Naive thymus-derived CD4-positive, alpha-beta T cell (primary cell): ENCODE data around the gene TRAPPC3L. TPM values are rescaled to one million over a fixed set of nuclear protein-coding genes. Genes with fewer than 3 reads are reported as not detected.
A peak's percentile ranks its signal among the peaks of the same experiment; 100 is the strongest.

Source experiments
- ATAC-seq: fragments of 150-1000 bp; cut with Tn5 transposase; 2 replicates; pipeline ENCODE4 v1.10.0; 2021; ENCODE audit warnings: mild to moderate bottlenecking, moderate library complexity
- CTCF ChIA-PET: fragments of 350-600 bp; sonication (Branson Sonifier 250); formaldehyde crosslinking; loops from one replicate; lab custom pipeline; 2021; ENCODE audit warnings: antibody characterized with exemption; lab: Charles Lee
- POLR2A ChIA-PET: fragments of 350-600 bp; sonication (Branson Sonifier 250); formaldehyde crosslinking; loops from one replicate; lab custom pipeline; 2021; ENCODE audit warnings: antibody characterized with exemption, inconsistent platforms; lab: Charles Lee
- DNase-seq, 9 donors: peaks; one replicate each; pipeline versions ENCODE4 v3.0.0 to v3.0.0-alpha.2; 2020 to 2022; ENCODE audit warnings: mixed read lengths in 1 of 9
- H3K27ac ChIP-seq: one replicate; pipeline ENCODE4 v1.7.0; 2013; ENCODE audit warnings: mild to moderate bottlenecking, low read depth, low read length, moderate library complexity
- H3K27me3 ChIP-seq, 2 donors: one replicate each; pipeline ENCODE4 v1.7.0; 2013; ENCODE audit warnings: low read length in 2 of 2, mild to moderate bottlenecking in 2 of 2, moderate library complexity in 2 of 2; ENCODE audit not compliant: control insufficient read depth in 2 of 2, insufficient read depth in 2 of 2
- H3K36me3 ChIP-seq, 3 experiments: 1 replicate in 2 of 3; 2 replicates in 1 of 3; pipeline ENCODE4 v1.7.0; 2013; ENCODE audit warnings: low read length in 3 of 3, mild to moderate bottlenecking in 3 of 3, moderate library complexity in 1 of 3; ENCODE audit not compliant: insufficient read depth in 3 of 3, control insufficient read depth in 2 of 3
- H3K4me1 ChIP-seq, 2 donors: one replicate each; pipeline ENCODE4 v1.7.0; 2013; ENCODE audit warnings: low read length in 2 of 2, mild to moderate bottlenecking in 2 of 2, moderate library complexity in 1 of 2; ENCODE audit not compliant: control insufficient read depth in 2 of 2, insufficient read depth in 2 of 2
- H3K4me3 ChIP-seq: 2 replicates; pipeline ENCODE4 v1.7.0; 2013; ENCODE audit warnings: mild to moderate bottlenecking, low read length
- H3K9me3 ChIP-seq, 3 experiments: 1 replicate in 2 of 3; 2 replicates in 1 of 3; pipeline ENCODE4 v1.7.0; 2013; ENCODE audit warnings: low read length in 3 of 3; ENCODE audit not compliant: control insufficient read depth in 2 of 3
- H3K27ac Mint-ChIP-seq, 9 donors: one replicate each; pipeline ENCODE4 v1.8.0; 2020 to 2022; ENCODE audit warnings: mixed read lengths in 9 of 9, mild to moderate bottlenecking in 8 of 9, moderate library complexity in 5 of 9, inconsistent platforms in 2 of 9
- H3K27me3 Mint-ChIP-seq, 5 donors: one replicate each; pipeline ENCODE4 v1.8.0; 2021 to 2022; ENCODE audit warnings: mixed read lengths in 5 of 5, mild to moderate bottlenecking in 1 of 5
- H3K36me3 Mint-ChIP-seq, 5 donors: one replicate each; pipeline ENCODE4 v1.8.0; 2020 to 2022; ENCODE audit warnings: mixed read lengths in 5 of 5, mild to moderate bottlenecking in 3 of 5, inconsistent platforms in 1 of 5
- H3K4me1 Mint-ChIP-seq, 7 donors: one replicate each; pipeline ENCODE4 v1.8.0; 2020 to 2022; ENCODE audit warnings: mixed read lengths in 7 of 7, mild to moderate bottlenecking in 3 of 7, inconsistent platforms in 1 of 7
- H3K4me3 Mint-ChIP-seq, 10 donors: one replicate each; pipeline ENCODE4 v1.8.0; 2020 to 2022; ENCODE audit warnings: mild to moderate bottlenecking in 10 of 10, mixed read lengths in 10 of 10, moderate library complexity in 6 of 10, inconsistent platforms in 2 of 10
- H3K9me3 Mint-ChIP-seq, 11 donors: one replicate each; pipeline ENCODE4 v1.8.0; 2020 to 2022; ENCODE audit warnings: mixed read lengths in 11 of 11, mild to moderate bottlenecking in 4 of 11, inconsistent platforms in 1 of 11, moderate library complexity in 1 of 11
- intact Hi-C, 2 donors: fragments of 100-400 bp; cut with micrococcal nuclease; formaldehyde crosslinking; loops; one replicate each; pipeline ENCODE4 v1.15.1; 2023
- polyA plus RNA-seq, 2 donors: library from polyadenylated mRNA; unstranded; fragments of 300-500 nt; fragmentation: Illumina TruSeq; gene quantifications; one replicate each; pipeline ENCODE4 v1.2.3, GENCODE V29; 2021
- total RNA-seq, 6 experiments: library from RNA in 5 of 6; stranded (reverse) in 5 of 6; gene quantifications; 1 replicate in 5 of 6; 2 replicates in 1 of 6; pipeline ENCODE4 v1.2.3 and lab custom pipeline; 2021 to 2026

The TRAPPC3L gene
- total and polyA plus RNA-seq, 7 experiments from 2014 or later, result not detected

DNA sequence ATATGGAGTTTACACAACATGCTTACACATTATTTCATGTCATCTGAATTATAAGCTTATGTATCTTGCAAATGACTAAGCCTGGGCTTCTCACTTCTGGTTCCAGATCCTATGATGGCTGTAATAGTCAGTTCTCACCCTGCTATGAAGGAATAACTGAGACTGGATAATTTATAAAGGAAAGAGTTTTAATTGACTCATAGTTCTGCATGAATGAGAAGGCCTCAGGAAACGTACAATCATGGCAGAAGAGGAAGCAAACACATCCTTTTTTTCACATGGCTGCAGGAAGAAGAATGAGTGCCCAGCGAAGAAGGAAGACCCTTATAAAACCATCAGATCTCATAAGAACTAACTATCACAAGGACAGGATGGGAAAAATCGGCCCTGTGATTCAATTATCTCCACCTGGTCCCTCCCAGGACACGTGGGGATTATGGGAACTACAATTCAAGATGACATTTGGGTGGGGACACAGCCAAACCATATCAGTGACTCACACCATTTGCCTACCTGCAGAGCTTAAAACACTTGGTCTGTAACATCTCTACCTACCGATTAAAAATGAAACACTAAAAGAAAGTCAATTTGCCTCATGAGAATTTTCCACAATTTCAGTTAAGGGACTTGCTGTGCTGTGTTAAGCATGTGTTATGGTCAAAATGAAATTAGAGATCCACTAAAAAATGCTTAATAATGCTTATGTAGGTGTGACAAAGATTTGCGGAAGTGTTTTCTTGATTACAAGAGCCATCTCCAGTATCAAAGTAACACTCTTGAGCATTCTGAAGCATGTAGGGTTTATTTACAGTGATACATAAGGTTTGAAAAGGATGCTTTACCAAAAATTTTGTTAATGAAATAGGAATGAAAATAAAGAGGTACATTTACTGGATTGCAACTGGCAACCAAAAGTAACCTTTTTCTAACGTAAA lies 23.6 kb upstream of the TRAPPC3L start:
- intact Hi-C loops, result no loop called here
- no peak overlapping the region for H3K4me3 ChIP-seq
- peak overlapping the region in 4 of 9 donors; percentile 11 to 98 (median 48) for H3K27ac Mint-ChIP-seq
- CTCF ChIA-PET, result no interaction called here
- H3K4me3 Mint-ChIP-seq, result peak overlapping the region in 6 of 10 donors; percentile 7 to 55 (median 36)
- peaks cover 0 to 3% (median 0%) of the 10 kb centered on the region in 3 experiments for H3K36me3 ChIP-seq
- no peak for ATAC-seq
- peaks cover 30 to 54% (median 45%) of the 10 kb centered on the region in 7 donors for H3K4me1 Mint-ChIP-seq
- H3K36me3 Mint-ChIP-seq, result peaks cover 0 to 2% (median 2%) of the 10 kb centered on the region in 5 donors
- H3K27me3 Mint-ChIP-seq, result peaks cover 0 to 21% (median 6%) of the 10 kb centered on the region in 5 donors
- H3K4me1 ChIP-seq, result peaks cover 16 to 21% of the 10 kb centered on the region in 2 donors
- no peak overlapping the region for H3K27ac ChIP-seq
- POLR2A ChIA-PET, result interaction anchor here (3.0 to 5.6 kb wide), 2 partner anchors 112 to 290 kb away, joined by 20 to 70 read pairs; partner anchors contain the start of genes KPNA5 and TSPYL1
- H3K9me3 Mint-ChIP-seq, result no peaks in the 10 kb centered on the region
- H3K9me3 ChIP-seq, result no peaks in the 10 kb centered on the region
- no peak for DNase-seq
- H3K27me3 ChIP-seq, result no peaks in the 10 kb centered on the region

DNA sequence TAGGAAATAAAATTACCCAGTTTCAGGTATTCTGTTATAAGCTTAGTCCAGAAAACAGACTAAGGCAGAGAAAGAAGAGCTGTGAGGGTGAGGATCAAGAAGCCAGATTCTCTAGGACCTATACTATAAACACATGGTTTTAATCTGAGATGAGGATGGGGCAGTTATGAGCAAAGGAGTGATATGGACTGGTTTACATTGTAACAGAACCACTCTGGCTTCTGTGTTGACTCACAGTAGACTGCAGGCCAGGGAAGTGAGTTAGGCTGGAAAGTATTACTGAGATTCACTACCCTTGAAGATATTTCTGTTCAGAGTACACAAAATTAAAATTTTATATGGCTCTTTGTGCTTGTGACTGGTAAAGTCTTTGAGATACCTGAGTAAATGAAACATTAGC lies 22.6 kb upstream of the TRAPPC3L start:
- H3K4me1 ChIP-seq, result peaks cover 16 to 19% of the 10 kb centered on the region in 2 donors
- no peak overlapping the region for H3K4me3 ChIP-seq
- Mint-ChIP-seq H3K4me3 (no peak overlapping the region), H3K36me3 (no peaks in the 10 kb centered on the region), H3K27me3 (peaks cover 0 to 24% (median 14%) of the 10 kb centered on the region in 5 donors), H3K27ac (no peak overlapping the region), H3K4me1 (peaks cover 26 to 44% (median 35%) of the 10 kb centered on the region in 7 donors), H3K9me3 (no peaks in the 10 kb centered on the region)
- H3K36me3 ChIP-seq, result peaks cover 0 to 3% (median 0%) of the 10 kb centered on the region in 3 experiments
- no peaks in the 10 kb centered on the region for H3K9me3 ChIP-seq
- CTCF ChIA-PET, result no interaction called here
- DNase-seq (no peak), ATAC-seq (no peak)
- POLR2A ChIA-PET, result interaction anchor here (5.6 kb wide), 1 partner anchor 289 kb away, joined by 70 read pairs; the partner anchor contains the start of gene TSPYL1
- intact Hi-C loops, result no loop called here
- H3K27ac ChIP-seq, result no peak overlapping the region
- H3K27me3 ChIP-seq, result no peaks in the 10 kb centered on the region

DNA sequence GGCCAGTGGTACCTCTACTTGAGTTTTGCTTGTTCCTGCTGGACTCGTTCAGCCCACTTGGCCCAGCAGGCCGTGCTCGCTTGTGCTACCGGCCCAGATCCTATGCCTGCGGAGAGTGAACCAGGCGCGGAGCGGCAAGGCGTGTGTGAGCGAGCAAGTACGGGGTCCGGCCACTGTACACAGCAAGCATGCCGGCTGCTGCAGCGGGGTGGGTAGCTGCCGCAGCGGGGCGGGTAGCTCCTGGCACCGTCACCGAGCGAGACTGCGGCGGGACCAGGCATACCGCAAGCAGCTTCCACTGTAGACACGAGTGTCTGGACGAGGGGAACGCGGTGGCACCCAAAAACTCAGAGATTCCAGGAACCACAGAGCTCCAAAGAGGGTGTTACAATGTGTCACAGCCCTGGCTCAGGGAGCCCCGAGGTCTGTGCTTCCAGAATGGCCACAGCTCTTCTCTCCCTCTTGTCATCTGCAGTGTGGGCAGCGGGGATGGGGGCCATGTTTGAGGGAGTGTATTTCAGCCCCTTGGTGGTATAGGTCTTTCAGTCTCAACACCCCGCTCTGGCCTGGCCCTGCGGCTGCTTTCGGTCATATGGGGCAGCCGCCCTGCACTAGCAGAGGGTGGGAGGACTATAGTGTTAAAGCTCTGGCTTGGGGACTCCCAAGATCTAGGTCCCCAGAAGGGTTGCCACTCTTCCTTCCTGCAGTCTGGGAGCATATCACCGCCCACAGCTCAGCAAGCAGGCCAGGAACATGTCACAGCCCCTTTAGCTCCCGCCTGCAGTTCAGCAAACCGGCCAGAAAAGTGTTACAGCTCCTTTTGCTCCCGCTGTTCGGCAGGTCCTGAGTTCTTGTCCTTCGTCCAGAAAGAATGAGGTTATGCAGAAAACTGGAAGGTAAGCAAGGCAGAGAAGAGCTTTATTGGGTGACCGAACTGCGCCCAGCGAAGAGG lies 19.7 kb upstream of the TRAPPC3L start:
- peak overlapping the region; percentile 18 to 78 (median 58) for H3K4me3 Mint-ChIP-seq
- Histone ChIP-seq H3K27ac (no peak overlapping the region), H3K27me3 (no peaks in the 10 kb centered on the region), H3K36me3 (no peaks in the 10 kb centered on the region), H3K4me3 (peak overlapping the region; percentile 20), H3K4me1 (peaks cover 3 to 5% of the 10 kb centered on the region in 2 donors), H3K9me3 (no peaks in the 10 kb centered on the region)
- ChIA-PET POLR2A (interaction anchor here (1.3 kb wide), 2 partner anchors 9 to 312 kb away, joined by 3 to 4 read pairs; partner anchors contain the start of gene TSPYL4), CTCF (interaction anchor here (0.5 to 1.0 kb wide), 4 partner anchors 30 to 298 kb away, joined by 3 to 5 read pairs (median 3); no protein-coding TSS in a partner anchor)
- H3K9me3 Mint-ChIP-seq, result no peaks in the 10 kb centered on the region
- DNase-seq, result peak in 7 of 9 donors; percentile 10 to 25 (median 14)
- H3K4me1 Mint-ChIP-seq, result peaks cover 12 to 25% (median 18%) of the 10 kb centered on the region in 7 donors
- H3K27me3 Mint-ChIP-seq, result peaks cover 0 to 38% (median 18%) of the 10 kb centered on the region in 5 donors
- ATAC-seq, result peak; percentile 37
- H3K36me3 Mint-ChIP-seq, result no peaks in the 10 kb centered on the region
- intact Hi-C loops, result no loop called here
- peak overlapping the region in 1 of 9 donors; percentile 25 for H3K27ac Mint-ChIP-seq

DNA sequence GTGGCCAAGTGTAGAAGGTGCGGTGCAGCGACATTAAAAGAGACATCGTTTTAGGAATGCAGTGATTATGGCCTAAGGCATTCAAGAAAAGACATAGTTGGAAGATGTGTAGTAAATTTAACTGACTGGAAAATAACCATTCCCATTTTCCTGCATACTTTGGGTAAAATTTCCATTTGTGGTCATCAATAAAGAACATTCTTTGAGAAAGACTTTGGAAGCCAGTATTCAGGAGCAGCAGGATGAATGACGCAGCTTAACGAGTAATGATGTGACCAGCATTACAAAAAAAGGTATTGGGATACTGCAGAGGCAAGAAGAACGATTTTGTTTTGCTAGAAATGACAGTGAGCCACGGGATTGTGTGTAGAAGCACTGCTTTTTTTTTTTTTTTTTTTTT lies 18.8 kb upstream of the TRAPPC3L start:
- peak overlapping the region in 8 of 10 donors; percentile 33 to 78 (median 62) for H3K4me3 Mint-ChIP-seq
- Histone ChIP-seq H3K4me1 (no peaks in the 10 kb centered on the region), H3K27ac (no peak overlapping the region), H3K36me3 (no peaks in the 10 kb centered on the region), H3K27me3 (no peaks in the 10 kb centered on the region), H3K4me3 (no peak overlapping the region), H3K9me3 (no peaks in the 10 kb centered on the region)
- ATAC-seq, result no peak
- no peaks in the 10 kb centered on the region for H3K9me3 Mint-ChIP-seq
- peaks cover 0 to 38% (median 18%) of the 10 kb centered on the region in 5 donors for H3K27me3 Mint-ChIP-seq
- CTCF ChIA-PET, result interaction anchor here (0.6 to 1.1 kb wide), 3 partner anchors 207 to 297 kb away, joined by 3 read pairs; partner anchors contain the start of gene TSPYL1
- no peak for DNase-seq
- POLR2A ChIA-PET, result interaction anchor here (1.3 kb wide), 1 partner anchor 311 kb away, joined by 3 read pairs; the partner anchor contains the start of gene TSPYL4
- peaks cover 8 to 19% (median 11%) of the 10 kb centered on the region in 7 donors for H3K4me1 Mint-ChIP-seq
- intact Hi-C loops, result no loop called here
- peak overlapping the region in 1 of 9 donors; percentile 2 for H3K27ac Mint-ChIP-seq
- no peaks in the 10 kb centered on the region for H3K36me3 Mint-ChIP-seq

DNA sequence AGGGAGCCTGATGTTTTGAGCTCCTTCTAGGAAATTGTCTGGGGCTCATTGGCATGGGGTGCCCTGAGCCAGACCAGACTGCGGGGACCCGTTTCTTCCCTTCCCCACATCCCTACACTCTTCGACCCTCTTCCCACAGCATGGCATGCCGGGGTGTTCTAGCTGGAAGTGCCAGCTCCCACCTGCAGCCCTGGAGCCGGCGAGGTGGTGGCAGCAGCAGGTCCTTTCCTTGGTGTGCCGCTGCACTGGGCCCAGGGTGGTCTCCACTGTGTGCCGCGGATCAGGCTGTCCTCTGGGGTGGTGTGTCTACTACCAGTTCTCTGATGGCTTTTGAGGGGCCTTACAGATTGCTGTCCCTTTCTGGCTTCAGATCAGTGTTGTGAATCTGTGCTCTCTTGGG lies 18.3 kb upstream of the TRAPPC3L start:
- Histone ChIP-seq H3K9me3 (no peaks in the 10 kb centered on the region), H3K27me3 (no peaks in the 10 kb centered on the region), H3K36me3 (no peaks in the 10 kb centered on the region), H3K4me1 (no peaks in the 10 kb centered on the region), H3K4me3 (no peak overlapping the region), H3K27ac (no peak overlapping the region)
- POLR2A ChIA-PET, result interaction anchor here (1.9 kb wide), 1 partner anchor 8 kb away, joined by 11 read pairs; the partner anchor contains the start of gene RWDD1
- Mint-ChIP-seq H3K9me3 (no peaks in the 10 kb centered on the region), H3K36me3 (no peaks in the 10 kb centered on the region), H3K4me1 (peaks cover 4 to 16% (median 10%) of the 10 kb centered on the region in 7 donors), H3K27ac (peak overlapping the region in 1 of 9 donors; percentile 2), H3K4me3 (peak overlapping the region in 3 of 10 donors; percentile 55 to 70 (median 65)), H3K27me3 (peaks cover 0 to 38% (median 18%) of the 10 kb centered on the region in 5 donors)
- ATAC-seq (no peak), DNase-seq (no peak)
- intact Hi-C loops, result no loop called here
- CTCF ChIA-PET, result interaction anchor here (1.1 to 1.7 kb wide), 3 partner anchors 8 to 284 kb away, joined by 3 to 14 read pairs (median 8); partner anchors contain the start of genes RWDD1 and TSPYL1
